GM19025 (cell line): ENCODE measurements around the gene CETN1.
A peak's percentile ranks its signal among the peaks of the same experiment; 100 is the strongest.

Experiments
- ATAC-seq: cut with Tn5 transposase; IDR thresholded peaks from one replicate; pipeline ENCODE4 v1.9.1; 2021; ENCODE audit warnings: mild to moderate bottlenecking, low read depth, moderate library complexity; ENCODE audit not compliant: unreplicated experiment

Gene CETN1

GRCh38 chr18:618618-619017 lies 38.4 kb downstream of the CETN1 start:
- ATAC-seq = no peak

GRCh38 chr18:621291-622043 lies 41.3 kb downstream of the CETN1 start:
- no peak for ATAC-seq

GRCh38 chr18:622289-622688 lies 42.1 kb downstream of the CETN1 start:
- no peak for ATAC-seq

GRCh38 chr18:623761-624620 lies 43.8 kb downstream of the CETN1 start:
- peak; percentile 49 for ATAC-seq

GRCh38 chr18:627231-627630 lies 47.1 kb downstream of the CETN1 start:
- ATAC-seq = no peak

GRCh38 chr18:629269-630150 lies 49.3 kb downstream of the CETN1 start:
- ATAC-seq = no peak

GRCh38 chr18:631560-631959 lies 51.4 kb downstream of the CETN1 start:
- no peak for ATAC-seq
